GM19239 (cell line): ENCODE results near the gene GRM2.

Source experiments
- DNase-seq: peaks from one replicate; pipeline ENCODE4 v3.0.0; 2011; ENCODE audit warnings: low spot score; ENCODE audit not compliant: insufficient read length
- FAIRE-seq: peaks from 2 replicates; lab custom pipeline; 2011; peaks lifted over from hg19 to GRCh38; lab: Jason Lieb, UNC

The GRM2 gene

GRCh38 chr3:51703761-51704510 lies 2.9 kb upstream of the GRM2 start:
- FAIRE-seq (no peak), DNase-seq (no peak)

DNA sequence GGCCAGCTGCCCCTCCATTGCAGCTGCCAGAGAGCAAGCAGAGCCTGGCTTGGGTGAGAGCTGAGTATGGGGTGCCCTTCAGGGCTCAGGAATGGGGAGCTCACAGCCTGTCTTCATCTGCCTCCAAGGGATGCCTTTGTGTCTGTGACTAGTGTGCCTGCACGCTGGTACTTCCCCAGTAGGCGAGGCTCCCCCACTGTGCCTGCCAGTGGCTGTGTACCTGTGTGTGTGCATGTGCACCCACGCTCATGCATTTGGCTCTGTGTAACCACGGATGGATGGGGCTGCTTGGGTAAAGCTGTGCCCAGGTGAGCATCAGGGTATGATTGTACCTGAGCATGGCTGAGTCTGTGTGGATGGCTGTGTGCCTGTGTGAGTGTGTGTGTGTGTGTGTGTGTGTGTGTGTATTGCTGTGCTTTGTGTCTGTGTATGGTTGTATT lies 2.3 kb upstream of the GRM2 start:
- no peak for DNase-seq
- FAIRE-seq: no peak

GRCh38 chr3:51705276-51706020 lies 1.4 kb upstream of the GRM2 start:
- FAIRE-seq (no peak), DNase-seq (no peak)

- FAIRE-seq (no peak), DNase-seq (no peak)
Observed at GRCh38 chr3:51706021-51706485, 815 bp upstream of the GRM2 start.

- FAIRE-seq (no peak), DNase-seq (no peak)
Observed at GRCh38 chr3:51708216-51708845, 1.5 kb downstream of the GRM2 start.

- FAIRE-seq (no peak), DNase-seq (no peak)
Observed at GRCh38 chr3:51709004-51709420, 2.1 kb downstream of the GRM2 start.

- DNase-seq (no peak), FAIRE-seq (no peak)
Observed at GRCh38 chr3:51709675-51710074, 2.8 kb downstream of the GRM2 start.

GRCh38 chr3:51710631-51711351 lies 3.9 kb downstream of the GRM2 start:
- DNase-seq (no peak), FAIRE-seq (no peak)

- DNase-seq (peak; percentile 1), FAIRE-seq (no peak)
Observed at GRCh38 chr3:51711352-51712037, 4.6 kb downstream of the GRM2 start.

DNA sequence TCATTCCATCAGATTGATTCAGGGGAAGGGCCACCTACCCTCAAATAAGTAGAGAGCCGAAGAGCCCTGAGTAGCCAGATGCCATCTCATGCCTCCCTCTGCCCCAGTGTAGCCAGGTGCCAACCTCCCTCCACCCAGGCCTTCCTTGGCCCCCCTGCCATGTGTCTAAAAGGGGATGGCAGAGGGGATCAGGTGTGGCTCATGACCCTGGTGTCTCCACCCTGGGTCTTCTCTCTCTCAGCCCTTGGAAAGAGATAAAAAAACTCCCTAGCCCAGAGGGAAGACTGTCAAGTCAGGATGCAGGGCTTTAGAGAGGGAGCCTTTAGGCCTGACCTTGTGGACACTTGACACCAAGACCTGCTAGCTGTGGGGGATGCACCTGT lies 5.2 kb downstream of the GRM2 start:
- FAIRE-seq (no peak), DNase-seq (peak; percentile 2)

DNA sequence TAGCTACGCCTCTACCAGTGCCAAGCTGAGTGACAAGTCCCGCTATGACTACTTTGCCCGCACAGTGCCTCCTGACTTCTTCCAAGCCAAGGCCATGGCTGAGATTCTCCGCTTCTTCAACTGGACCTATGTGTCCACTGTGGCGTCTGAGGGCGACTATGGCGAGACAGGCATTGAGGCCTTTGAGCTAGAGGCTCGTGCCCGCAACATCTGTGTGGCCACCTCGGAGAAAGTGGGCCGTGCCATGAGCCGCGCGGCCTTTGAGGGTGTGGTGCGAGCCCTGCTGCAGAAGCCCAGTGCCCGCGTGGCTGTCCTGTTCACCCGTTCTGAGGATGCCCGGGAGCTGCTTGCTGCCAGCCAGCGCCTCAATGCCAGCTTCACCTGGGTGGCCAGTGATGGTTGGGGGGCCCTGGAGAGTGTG lies 5.7 kb downstream of the GRM2 start:
- FAIRE-seq: no peak

DNA sequence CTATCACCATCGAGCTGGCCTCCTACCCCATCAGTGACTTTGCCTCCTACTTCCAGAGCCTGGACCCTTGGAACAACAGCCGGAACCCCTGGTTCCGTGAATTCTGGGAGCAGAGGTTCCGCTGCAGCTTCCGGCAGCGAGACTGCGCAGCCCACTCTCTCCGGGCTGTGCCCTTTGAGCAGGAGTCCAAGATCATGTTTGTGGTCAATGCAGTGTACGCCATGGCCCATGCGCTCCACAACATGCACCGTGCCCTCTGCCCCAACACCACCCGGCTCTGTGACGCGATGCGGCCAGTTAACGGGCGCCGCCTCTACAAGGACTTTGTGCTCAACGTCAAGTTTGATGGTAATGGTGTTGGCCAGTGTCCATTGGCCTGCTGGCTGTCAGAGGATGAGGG lies 6.1 kb downstream of the GRM2 start:
- no peak for FAIRE-seq

More for the DNA sequence above, 5.7 kb downstream of the GRM2 start:
- no peak for DNase-seq

GRCh38 chr3:51715231-51715976 lies 8.5 kb downstream of the GRM2 start:
- FAIRE-seq: no peak
- no peak for DNase-seq

More for the DNA sequence above, 6.1 kb downstream of the GRM2 start:
- no peak for DNase-seq

- FAIRE-seq: no peak
Observed at GRCh38 chr3:51715977-51716294, 9.1 kb downstream of the GRM2 start.

DNA sequence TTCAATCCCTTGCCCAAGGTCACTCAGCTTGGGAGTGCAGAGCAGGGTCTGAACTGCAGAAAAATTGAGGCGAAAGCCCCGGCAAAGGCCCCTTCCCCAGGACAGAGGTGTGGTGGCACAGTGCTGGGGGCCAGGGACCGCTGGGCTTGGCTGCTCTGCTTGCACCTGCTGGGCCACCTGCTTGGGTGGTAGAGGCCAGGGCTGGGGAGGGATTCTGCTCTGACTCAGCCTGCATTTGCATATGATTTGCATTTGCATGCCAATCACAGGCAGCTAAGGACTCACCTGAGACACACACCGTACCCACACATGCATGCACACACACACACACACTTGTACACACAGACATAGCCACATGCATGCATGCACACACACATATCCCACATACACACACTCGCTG lies 9.9 kb downstream of the GRM2 start:
- no peak for FAIRE-seq
- no peak for DNase-seq

More at GRCh38 chr3:51715977-51716294, 9.1 kb downstream of the GRM2 start:
- no peak for DNase-seq

- FAIRE-seq (no peak), DNase-seq (no peak)
Observed at GRCh38 chr3:51717446-51717845, 10.6 kb downstream of the GRM2 start.

GRCh38 chr3:51717947-51718346 lies 11.1 kb downstream of the GRM2 start:
- DNase-seq: no peak
- no peak for FAIRE-seq

GRCh38 chr3:51718547-51719409 lies 11.9 kb downstream of the GRM2 start:
- peak; percentile 82 for DNase-seq
- peak; percentile 87 for FAIRE-seq
